Smooth muscle cell (in vitro differentiated cells): ENCODE data around the gene SSPN. TPM values are rescaled to one million over a fixed set of nuclear protein-coding genes. Genes with fewer than 3 reads are reported as not detected.

Experiments used
- DNase-seq: peaks from one replicate; lab custom pipeline; 2025; ENCODE audit not compliant: unreplicated experiment; lab: John Stamatoyannopoulos, UW
- H2AFZ ChIP-seq: fragments of 200-600 bp; sonication (generic); 2 replicates; pipeline ENCODE4 v1.6.0; 2016; ENCODE audit warnings: antibody characterized with exemption, low read depth, mild to moderate bottlenecking
- H3F3A ChIP-seq: fragments of 200-600 bp; sonication (generic); 2 replicates; pipeline ENCODE4 v1.6.0; 2017; ENCODE audit warnings: antibody characterized with exemption, low read depth
- H3K27ac ChIP-seq: fragments of 200-600 bp; sonication (generic); 2 replicates; pipeline ENCODE4 v1.5.1; 2016; ENCODE audit warnings: low read depth, mild to moderate bottlenecking
- H3K27me3 ChIP-seq: fragments of 200-600 bp; sonication (generic); 2 replicates; pipeline ENCODE4 v1.6.1; 2016; ENCODE audit warnings: low read depth, mild to moderate bottlenecking
- H3K36me3 ChIP-seq: fragments of 200-600 bp; sonication (generic); 2 replicates; pipeline ENCODE4 v1.5.1; 2016; ENCODE audit warnings: low read depth
- H3K4me1 ChIP-seq: fragments of 200-600 bp; sonication (generic); 2 replicates; pipeline ENCODE4 v1.5.1; 2016; ENCODE audit warnings: low read depth
- H3K4me2 ChIP-seq: fragments of 200-600 bp; sonication (generic); 2 replicates; pipeline ENCODE4 v1.6.0; 2016; ENCODE audit warnings: mild to moderate bottlenecking
- H3K4me3 ChIP-seq: fragments of 200-600 bp; sonication (generic); 2 replicates; pipeline ENCODE4 v1.5.1; 2016; ENCODE audit warnings: mild to moderate bottlenecking
- H3K79me2 ChIP-seq: fragments of 200-600 bp; sonication (generic); 2 replicates; pipeline ENCODE4 v1.6.0; 2016; ENCODE audit warnings: low read depth, mild to moderate bottlenecking
- H3K9ac ChIP-seq: fragments of 200-600 bp; sonication (generic); 2 replicates; pipeline ENCODE4 v1.6.0; 2016; ENCODE audit warnings: low read depth
- H3K9me3 ChIP-seq: fragments of 200-600 bp; sonication (generic); replicated peaks from 2 replicates; pipeline ENCODE4 v1.5.1; 2016; ENCODE audit warnings: low read depth
- H4K20me1 ChIP-seq: fragments of 200-600 bp; sonication (generic); 2 replicates; pipeline ENCODE4 v1.6.0; 2016; ENCODE audit warnings: low read depth
- CTCF ChIP-seq: fragments of 200-600 bp; sonication (generic); IDR thresholded peaks from 2 replicates; pipeline ENCODE4 v1.5.1; 2017; ENCODE audit warnings: borderline replicate concordance, mild to moderate bottlenecking, antibody characterized with exemption; ENCODE audit not compliant: insufficient read depth, poor library complexity, severe bottlenecking
- WGBS: methylation state at CpG from one replicate; pipeline ENCODE4 v1.1.7; 2016; ENCODE audit warnings: low lambda C conversion rate; 5-methylcytosine and 5-hydroxymethylcytosine counted together
- polyA plus RNA-seq: library from polyadenylated mRNA; unstranded; fragments of >200 nt; fragmentation: Nextera tagmentation; extraction: Ambion mirVana; gene quantifications from 2 replicates; pipeline ENCODE4 v1.2.1, GENCODE V29; 2016
- total RNA-seq: library from RNA; depleted of rRNA; stranded (reverse); fragments of >200 nt; gene quantifications from 2 replicates; pipeline ENCODE4 v1.2.3, GENCODE V29; 2014

Gene SSPN
- total and polyA plus RNA-seq, 2 experiments from 2014 or later = 22.6 to 24.4 TPM

DNA sequence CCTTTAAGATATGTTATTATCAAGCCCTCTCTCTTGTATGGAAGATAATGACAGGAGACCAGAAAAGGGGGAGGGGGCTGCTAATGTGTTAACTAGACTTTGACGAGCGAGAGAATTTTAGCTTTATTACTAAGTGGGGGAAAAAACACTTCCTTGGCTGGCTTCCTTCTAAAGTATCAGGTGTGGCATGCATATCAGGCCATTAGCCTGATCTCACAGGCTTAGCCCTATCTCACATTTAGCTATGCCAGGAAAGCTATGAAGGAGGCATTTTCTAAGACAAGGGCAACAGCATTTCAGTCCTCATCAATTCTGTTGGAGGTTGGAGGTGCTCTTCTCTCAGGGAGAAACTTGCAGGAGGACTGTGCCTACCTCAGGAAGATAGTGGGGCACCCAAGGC lies 9.9 kb downstream of the SSPN start:
- H3K79me2 ChIP-seq = no peaks in the 10 kb centered on the region

DNA sequence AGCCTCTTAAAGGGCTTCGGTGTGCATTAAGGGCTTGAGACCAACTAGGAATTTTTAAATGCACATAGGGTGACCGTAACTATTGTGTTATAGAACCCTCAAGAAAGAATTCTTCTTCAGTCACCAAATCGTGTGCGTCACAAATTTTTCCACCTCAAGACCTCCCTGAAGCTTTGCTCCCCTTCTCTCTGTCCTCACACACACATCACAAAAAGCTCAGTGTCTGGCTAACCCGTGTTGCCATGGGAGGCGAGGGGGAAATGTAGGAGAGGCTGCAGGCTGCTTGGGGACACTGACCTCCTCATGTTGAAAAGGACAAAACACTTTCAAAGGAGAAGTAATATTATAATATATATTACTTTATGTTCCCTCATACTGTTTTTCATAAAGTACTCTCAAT lies 10.6 kb downstream of the SSPN start:
- Histone ChIP-seq H3K4me3 (no peak overlapping the region), H2AFZ (no peak overlapping the region), H3K4me2 (no peak overlapping the region), H4K20me1 (no peaks in the 10 kb centered on the region), H3K9me3 (no peaks in the 10 kb centered on the region), H3K36me3 (no peaks in the 10 kb centered on the region), H3K9ac (no peak overlapping the region), H3K27ac (no peak overlapping the region), H3K4me1 (no peaks in the 10 kb centered on the region), H3K79me2 (no peaks in the 10 kb centered on the region), H3F3A (no peaks in the 10 kb centered on the region), H3K27me3 (no peaks in the 10 kb centered on the region)
- no peak for DNase-seq
- TF ChIP-seq CTCF = no peak
- WGBS = 90% methylated on average over 6 of the region's 6 CpGs

More for the DNA sequence above, 9.9 kb downstream of the SSPN start:
- Histone ChIP-seq H3K27me3 (no peaks in the 10 kb centered on the region), H3K36me3 (no peaks in the 10 kb centered on the region), H3K27ac (no peak overlapping the region), H3K4me2 (no peak overlapping the region), H3K9ac (no peak overlapping the region), H3F3A (no peaks in the 10 kb centered on the region), H3K4me3 (no peak overlapping the region), H2AFZ (no peak overlapping the region), H4K20me1 (no peaks in the 10 kb centered on the region), H3K4me1 (no peaks in the 10 kb centered on the region), H3K9me3 (no peaks in the 10 kb centered on the region)
- WGBS = 79% methylated on average over 2 of the region's 2 CpGs
- no peak for DNase-seq
- TF ChIP-seq CTCF = no peak

GRCh38 chr12:26211331-26211730 lies 16.0 kb downstream of the SSPN start:
- H3K4me2 ChIP-seq = no peak overlapping the region
- H3K79me2 ChIP-seq = no peaks in the 10 kb centered on the region
- H3K4me1 ChIP-seq = no peaks in the 10 kb centered on the region
- TF ChIP-seq CTCF = no peak
- WGBS = 37% methylated on average over 1 of the region's 1 CpG
- H3K9ac ChIP-seq = no peak overlapping the region
- H3F3A ChIP-seq = no peaks in the 10 kb centered on the region
- no peaks in the 10 kb centered on the region for H3K36me3 ChIP-seq
- no peak overlapping the region for H2AFZ ChIP-seq
- no peak overlapping the region for H3K4me3 ChIP-seq
- H3K9me3 ChIP-seq = no peaks in the 10 kb centered on the region
- no peak overlapping the region for H3K27ac ChIP-seq
- no peaks in the 10 kb centered on the region for H3K27me3 ChIP-seq
- H4K20me1 ChIP-seq = no peaks in the 10 kb centered on the region
- DNase-seq = no peak

DNA sequence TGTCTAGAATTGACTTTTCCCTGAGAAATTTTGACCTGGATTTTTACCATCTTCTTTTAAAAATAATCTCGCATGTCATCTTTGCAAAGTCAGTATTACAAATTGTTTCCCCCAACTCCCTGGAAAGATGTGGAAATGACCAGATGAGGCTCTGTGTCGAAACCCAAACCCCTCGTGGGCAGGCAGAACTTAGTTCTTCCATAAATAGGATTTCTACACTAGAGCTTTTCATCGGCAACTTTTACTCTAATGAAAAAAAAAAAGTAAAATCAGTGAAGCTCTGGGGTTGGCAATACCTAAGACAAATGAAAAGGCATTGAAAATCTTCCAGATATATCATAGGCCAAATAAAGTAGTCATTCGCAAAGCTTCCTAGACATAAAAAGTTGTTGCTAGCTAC lies 17.0 kb downstream of the SSPN start:
- H3F3A ChIP-seq = no peaks in the 10 kb centered on the region
- H3K4me1 ChIP-seq = no peaks in the 10 kb centered on the region
- no peaks in the 10 kb centered on the region for H3K9me3 ChIP-seq
- no peaks in the 10 kb centered on the region for H3K79me2 ChIP-seq
- no peaks in the 10 kb centered on the region for H3K36me3 ChIP-seq
- H3K27me3 ChIP-seq = no peaks in the 10 kb centered on the region
- H4K20me1 ChIP-seq = no peaks in the 10 kb centered on the region
- DNase-seq = no peak
- no peak overlapping the region for H3K27ac ChIP-seq
- H3K9ac ChIP-seq = no peak overlapping the region
- no peak overlapping the region for H3K4me3 ChIP-seq
- TF ChIP-seq CTCF = no peak
- H2AFZ ChIP-seq = no peak overlapping the region
- 62% methylated on average over 5 of the region's 5 CpGs for WGBS
- peak overlapping the region; percentile 37 for H3K4me2 ChIP-seq
